Measurements from ENCODE around the gene GSTM5.
"Not testable (repeated sequence)": the region's sequence is repeated elsewhere in the genome, so short reads cannot be mapped to it uniquely, and the experiment has no call there.

The GSTM5 gene

DNA sequence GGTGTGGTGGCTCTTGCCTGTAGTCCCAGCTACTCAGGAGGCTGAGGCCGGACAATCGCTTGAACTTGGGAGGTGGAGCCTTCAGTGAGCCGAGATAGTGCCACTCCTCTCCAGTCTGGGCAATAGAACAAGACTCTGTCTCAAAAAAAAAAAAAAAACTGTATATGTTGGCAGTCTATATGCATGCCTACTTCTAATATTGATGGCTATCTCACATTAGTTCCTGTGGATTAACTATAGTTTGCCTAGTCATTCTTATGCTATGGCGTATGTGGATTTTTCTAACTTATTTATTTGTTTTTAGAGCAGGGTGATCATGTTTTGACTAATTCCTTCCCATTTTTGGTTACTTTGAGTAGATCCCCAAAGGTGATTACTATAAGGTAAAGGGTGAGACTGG is 15.0 kb upstream of the GSTM5 start:
- DNase-seq (ENCODE audit: low read depth in 2 of 2) = no peak

DNA sequence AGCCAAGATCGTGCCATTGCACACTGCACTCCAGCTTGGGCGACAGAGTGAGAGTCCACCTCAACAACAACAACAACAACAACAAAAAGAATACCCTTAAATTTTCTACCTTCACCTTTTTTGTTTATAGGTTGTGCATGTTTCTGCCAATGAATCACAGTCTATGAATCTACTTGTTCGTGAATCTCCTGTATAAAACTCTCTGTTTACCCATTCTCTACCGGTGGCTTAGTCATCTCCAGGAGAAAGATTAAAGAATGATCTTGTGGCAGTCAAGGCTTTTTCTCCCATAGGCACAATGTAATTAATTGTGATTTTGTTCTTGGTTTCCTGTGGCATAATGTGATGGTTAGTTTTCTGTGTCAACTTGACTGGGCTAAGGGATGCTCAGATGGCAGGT is 14.2 kb upstream of the GSTM5 start:
- not testable (repeated sequence) for DNase-seq (ENCODE audit: low read depth in 2 of 2)

DNA sequence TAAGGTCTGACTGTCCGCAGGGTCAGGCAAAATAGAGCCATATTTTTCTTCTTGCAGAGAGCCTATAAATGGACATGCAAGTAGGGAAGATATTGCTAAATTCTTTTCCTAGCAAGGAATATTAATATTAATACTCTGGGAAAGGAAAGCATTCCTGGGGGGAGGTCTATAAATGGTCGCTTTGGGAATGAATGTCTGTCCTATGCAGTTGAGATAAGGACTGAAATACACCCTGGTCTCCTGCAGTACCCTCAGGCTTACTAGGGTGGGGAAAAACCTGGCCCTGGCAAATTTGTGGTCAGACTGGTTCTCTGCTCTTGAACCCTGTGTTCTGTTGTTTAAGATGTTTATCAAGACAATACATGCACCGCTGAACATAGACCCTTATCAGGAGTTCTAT is 9.1 kb upstream of the GSTM5 start:
- not testable (repeated sequence) for DNase-seq (ENCODE audit: low read depth in 2 of 2)

DNA sequence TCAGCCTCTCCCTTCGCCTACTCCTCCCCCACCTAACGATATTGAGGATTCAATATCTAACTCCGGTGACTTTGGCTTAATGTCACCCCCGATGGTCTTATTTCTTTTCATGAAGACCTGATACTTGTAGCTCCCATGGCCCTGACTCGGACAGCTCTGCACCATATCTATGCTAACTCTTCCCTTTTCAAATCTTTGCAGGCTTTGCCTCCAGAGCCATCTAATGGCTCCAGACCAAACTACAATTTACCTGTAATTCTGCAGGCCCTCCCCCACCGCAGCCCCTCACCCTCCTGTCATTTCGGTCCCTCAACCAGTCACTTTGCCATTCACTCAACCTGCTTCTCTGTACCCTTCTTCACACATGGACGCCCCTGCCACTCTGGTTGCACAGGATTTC is 7.9 kb upstream of the GSTM5 start:
- DNase-seq (ENCODE audit: low read depth in 2 of 2) = no peak

DNA sequence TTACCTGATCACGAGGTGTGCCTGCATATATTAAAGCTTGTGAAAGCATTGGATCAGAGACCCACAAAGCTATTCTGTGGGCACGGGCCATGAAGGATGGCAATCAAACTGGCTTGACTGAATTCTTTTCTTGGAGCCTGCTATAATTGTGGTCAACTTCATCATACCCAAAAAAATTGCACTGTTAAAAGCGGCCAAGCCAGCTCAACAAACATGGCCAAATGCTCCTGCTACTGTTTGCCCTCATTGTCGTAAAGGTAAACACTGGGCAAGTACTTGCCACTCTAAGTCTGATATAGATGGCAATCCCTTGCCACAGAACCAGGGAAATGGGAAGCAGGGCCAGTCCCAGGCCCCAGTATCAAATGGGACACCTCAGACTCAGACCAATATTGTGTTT is 6.6 kb upstream of the GSTM5 start:
- no peak for DNase-seq (ENCODE audit: low read depth in 2 of 2)

DNA sequence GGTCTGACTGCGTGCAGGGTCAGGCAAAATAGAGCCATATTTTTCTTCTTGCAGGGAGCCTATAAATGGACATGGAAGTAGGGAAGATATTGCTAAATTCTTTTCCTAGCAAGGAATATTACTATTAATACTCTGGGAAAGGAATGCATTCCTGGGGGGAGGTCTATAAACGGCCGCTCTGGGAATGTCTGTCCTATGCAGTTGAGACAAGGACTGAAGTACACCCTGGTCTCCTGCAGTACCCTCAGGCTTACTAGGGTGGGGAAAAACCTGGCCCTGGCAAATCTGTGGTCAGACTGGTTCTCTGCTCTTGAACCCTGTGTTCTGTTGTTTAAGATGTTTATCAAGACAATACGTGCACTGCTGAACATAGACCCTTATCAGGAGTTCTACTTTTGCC is 3.1 kb upstream of the GSTM5 start:
- not testable (repeated sequence) for DNase-seq (ENCODE audit: low read depth in 2 of 2)

DNA sequence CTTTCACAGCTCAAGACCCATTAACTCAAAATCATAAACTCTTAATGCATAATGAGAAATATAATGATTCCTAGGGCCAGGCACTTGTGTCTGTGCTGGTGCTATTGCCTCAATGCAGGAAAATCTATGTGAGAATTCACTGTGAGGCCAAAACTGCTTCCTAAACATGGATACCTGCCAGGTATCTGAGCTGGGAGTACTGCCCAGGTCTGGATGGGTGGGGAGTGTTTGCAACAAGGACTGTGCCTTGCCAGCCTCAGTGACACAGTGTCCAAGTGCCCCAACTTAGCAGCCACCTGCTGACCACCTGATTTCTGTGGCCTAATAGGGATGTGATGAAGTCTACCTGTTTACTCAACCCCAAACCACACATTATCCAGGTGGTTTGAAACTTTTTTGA is 2.2 kb upstream of the GSTM5 start:
- not testable (repeated sequence) for DNase-seq (ENCODE audit: low read depth in 2 of 2)

DNA sequence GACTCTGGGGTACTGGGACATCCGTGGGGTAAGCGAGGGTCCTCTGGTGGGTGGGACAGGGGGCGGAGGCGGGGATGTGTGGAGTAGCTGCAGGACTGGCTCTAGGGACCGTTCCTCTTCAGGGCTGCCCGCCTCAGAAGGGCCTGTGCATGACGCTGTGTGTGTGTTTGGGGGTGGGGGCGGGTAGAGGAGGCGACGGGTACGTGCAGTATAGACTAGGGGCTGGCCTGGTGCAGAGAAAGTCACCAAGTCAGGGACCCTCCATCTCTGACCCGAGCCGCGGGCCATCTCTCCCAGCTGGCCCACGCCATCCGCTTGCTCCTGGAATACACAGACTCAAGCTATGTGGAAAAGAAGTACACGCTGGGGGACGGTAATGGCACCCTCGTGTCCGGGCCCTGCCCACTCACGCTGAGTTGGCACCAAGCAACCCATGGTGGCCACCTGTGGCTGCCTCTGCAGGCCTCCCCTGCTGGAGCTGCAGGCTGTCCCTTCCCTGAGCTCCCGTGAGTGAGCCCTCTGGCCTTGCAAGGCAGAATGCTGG is 342 bp downstream of the GSTM5 start:
- DNase-seq (ENCODE audit: low read depth in 2 of 2) = no peak

DNA sequence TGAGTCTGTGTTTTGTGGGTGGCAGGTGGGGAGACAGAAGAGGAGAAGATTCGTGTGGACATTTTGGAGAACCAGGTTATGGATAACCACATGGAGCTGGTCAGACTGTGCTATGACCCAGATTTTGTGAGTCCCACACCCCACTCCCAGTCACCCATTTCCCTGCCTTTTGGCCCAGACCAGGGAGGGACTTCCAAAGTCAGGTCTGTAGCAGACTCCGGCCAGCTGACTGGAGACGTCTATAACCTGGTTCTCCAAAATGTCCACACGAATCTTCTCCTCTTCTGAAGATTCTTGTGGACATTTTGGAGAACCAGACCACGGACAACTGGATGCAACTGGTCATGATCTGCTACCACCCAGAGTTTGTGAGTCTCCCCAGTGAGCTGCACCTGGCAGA is 1.6 kb downstream of the GSTM5 start:
- no peak for DNase-seq (ENCODE audit: low read depth in 2 of 2)

DNA sequence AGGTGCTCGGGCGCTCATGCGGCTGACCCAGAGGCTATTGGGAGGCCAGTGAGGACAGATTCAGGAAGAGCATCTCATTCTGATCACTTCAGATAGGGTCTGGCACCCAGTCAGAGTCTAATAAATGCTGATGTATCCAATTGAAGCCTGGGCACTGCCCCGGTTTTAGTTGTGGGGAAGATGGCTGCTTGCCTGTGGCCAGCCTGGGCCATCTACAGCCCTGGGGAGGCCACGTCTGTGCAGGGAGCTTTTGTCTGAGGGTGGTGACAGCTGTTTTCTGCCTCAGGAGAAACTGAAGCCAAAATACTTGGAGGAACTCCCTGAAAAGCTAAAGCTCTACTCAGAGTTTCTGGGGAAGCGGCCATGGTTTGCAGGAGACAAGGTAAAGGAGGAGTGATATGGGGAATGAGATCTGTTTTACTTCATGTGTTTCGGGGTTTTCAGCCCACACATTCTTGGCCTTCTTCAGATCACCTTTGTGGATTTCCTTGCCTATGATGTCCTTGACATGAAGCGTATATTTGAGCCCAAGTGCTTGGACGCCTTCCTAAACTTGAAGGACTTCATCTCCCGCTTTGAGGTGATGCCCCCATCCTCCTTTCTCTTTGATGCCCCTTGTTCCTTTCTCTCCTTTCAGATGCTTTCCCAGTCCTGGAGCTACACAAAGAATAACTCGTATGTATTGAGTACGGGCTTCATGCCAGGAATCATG is 2.8 kb downstream of the GSTM5 start:
- DNase-seq (ENCODE audit: low read depth in 2 of 2) = no peak

DNA sequence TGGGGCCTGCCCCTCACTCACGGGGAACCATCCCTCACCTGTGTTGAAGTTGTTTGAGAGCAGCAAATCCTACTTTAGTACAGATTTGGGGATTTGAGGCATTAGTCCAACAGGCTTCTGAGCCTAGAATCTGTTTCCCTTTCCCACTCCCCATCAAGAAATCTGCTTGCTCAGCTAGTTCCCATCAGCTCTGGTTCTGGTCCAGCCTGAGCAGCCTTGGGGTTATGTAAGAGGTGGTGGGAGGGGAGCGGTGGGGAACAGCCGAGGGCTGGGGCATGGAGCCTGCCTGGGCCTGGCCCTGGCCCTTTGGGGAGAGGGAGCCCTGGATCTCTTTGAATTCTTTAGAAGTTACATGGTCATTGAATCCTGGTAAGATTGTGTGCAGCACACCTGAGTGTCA is 4.1 kb downstream of the GSTM5 start:
- DNase-seq (ENCODE audit: low read depth in 2 of 2) = no peak

DNA sequence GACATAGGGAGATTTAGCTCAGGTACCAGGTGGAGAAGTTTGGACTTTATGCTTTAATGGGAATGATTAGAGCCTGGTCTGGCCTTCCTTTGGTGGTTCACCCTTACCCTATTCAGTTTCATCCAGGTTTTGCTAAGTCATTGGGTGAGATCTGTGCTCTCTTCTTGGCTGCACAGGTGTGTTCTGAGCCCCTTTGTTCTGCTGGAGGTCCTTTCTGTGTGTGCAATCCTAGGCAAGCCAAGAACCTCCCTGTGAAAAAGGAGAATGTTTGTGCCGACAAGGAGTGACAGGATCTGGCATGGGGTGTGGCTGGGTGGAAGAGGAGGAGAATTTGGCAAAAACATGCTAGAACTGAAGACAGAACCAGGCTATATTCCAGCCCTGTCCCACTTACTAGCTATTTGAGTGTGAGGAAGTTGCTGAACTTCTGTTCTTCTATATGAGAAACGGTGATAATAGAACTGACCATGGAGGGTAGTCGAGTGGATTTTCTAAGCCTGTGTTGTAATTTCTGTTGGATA is 4.6 kb downstream of the GSTM5 start:
- DNase-seq (ENCODE audit: low read depth in 2 of 2) = no peak

DNA sequence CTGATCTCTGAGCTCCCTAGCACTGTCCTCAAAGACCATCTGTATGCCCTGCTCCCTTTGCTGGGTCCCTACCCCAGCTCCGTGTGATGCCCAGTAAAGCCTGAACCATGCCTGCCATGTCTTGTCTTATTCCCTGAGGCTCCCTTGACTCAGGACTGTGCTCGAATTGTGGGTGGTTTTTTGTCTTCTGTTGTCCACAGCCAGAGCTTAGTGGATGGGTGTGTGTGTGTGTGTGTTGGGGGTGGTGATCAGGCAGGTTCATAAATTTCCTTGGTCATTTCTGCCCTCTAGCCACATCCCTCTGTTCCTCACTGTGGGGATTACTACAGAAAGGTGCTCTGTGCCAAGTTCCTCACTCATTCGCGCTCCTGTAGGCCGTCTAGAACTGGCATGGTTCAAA is 5.7 kb downstream of the GSTM5 start:
- no peak for DNase-seq (ENCODE audit: low read depth in 2 of 2)

DNA sequence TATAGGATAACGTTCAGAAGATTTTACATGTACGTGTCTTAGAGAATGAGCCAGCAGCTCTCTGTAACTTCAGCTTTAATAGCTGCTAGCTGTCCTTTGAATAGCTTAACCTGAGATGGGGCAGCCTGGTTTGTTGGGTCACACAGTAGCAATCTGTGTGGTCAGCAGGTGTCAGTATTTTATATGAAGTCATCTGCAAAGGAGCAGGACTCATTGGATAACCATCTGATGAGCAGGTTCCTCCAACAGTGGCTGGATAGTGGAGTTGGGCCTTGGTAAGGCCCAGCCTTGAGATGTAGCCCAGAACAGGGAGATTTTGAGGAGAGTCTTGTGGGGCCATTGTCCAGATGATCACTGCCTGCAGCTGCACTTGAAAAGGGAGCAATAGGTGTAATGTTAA is 6.4 kb downstream of the GSTM5 start:
- no peak for DNase-seq (ENCODE audit: low read depth in 2 of 2)

DNA sequence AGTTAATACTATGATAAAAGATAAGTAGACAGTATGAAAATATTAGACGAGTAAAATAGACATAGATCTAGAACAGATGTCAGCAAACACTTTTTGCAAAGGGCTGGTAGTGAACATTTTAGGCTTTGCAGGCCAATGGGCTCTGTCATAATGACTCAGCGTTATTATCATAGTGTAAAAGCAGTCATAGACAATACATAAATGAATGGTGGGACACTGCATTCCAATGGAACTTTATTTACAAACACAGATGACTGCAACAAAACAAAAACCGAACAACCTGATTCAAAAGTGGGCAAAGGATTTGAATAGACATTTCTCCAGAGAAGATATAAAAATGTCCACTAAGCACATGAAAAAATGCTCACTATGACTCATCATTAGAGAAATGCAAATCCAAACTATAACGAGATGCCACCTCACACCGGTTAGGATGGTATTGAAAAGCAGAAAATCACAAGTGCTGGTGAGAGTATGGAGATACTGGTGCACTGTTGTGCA is 7.3 kb downstream of the GSTM5 start:
- no peak for DNase-seq (ENCODE audit: low read depth in 2 of 2)

DNA sequence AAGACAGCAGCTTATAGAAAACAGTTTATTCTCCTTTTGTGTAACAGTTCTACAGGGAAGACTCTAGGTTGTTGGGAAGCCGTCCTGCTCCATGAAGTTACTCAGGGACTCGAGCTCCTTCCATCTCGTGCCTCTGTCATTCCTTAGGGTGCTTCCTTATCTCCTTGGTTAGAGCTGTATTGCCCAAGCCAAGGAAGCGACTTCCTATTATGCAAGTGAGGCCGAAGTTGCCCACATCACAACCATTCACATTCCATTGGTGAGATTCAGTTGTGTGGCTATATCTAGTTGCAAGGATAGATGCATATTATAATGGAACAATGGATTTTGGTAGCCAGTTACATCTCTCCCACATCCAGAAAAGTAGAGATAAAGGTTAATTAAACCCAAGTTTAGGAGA is 9.0 kb downstream of the GSTM5 start:
- DNase-seq (ENCODE audit: low read depth in 2 of 2) = no peak

DNA sequence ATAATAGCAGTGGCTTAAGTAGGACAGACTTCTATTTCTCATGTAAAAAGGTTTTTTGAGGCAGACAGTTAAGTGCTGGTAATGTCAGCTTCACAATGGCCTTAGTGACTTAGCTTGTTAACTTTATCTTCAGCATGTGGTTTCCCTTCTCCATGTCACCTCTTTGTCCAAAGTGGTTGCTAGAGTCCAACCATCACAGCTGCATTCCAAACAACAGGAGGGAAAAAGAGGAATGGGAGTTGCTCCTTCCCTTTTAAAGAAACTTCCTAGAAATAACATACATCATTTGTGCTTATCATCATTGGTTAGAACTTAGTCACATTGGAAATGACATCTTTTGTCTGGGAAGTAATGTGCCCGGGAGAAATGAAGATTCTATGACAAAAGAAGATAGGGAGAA is 9.9 kb downstream of the GSTM5 start:
- DNase-seq (ENCODE audit: low read depth in 2 of 2) = no peak

DNA sequence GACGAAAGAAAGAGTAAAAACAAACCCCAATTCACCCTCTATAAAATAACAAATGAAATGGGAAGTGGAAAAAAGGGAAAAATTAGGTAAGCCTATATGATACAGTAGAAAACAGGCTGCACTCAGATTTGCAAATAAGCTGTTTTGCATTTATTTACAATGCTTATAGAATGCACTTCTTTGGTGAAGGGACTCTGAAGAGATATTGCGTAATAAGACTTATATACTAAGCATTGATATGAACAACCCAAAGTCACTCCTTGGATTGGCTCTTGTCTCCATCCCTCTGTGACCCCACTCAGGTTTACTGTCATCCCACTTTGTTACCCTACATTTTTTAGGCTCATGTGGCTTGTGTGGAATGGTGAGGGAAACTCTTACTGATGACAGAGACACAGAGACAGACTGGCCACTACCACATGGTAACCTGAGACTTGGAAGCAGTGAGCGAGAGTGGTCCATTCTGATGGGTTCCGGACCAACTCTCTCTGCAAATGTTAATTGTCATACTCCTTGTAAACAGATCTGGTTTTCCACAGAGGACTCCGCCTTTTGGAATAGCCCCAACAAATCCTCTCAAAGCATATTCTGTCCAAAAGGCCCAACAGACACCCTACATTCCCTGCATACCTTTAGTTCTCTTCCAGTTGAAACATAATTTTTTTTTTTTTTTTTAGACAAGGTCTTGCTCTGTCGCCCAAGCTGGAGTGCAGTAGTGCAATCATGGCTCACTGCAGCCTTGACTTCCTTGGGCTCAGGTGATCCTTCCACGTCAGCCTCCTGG is 11.0 kb downstream of the GSTM5 start:
- no peak for DNase-seq (ENCODE audit: low read depth in 2 of 2)

DNA sequence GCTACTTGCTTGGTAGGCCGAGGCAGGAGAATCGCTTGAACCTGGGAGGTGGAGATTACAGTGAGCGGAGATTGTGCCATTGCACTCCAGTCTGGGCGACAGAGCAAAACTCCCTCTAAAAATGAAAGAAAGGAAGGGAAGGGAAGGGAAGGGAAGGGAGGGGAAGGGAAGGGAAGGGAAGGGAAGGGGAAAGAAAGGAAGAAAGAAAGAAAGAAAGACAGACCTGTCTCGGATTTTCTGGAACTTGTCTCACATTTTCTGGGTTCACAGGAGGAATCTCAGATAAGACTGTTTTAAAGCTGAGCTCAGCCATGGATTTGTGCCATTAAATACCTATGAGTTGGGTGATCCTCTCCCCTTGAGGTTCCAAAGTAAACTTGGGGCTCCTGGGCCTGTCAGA is 12.9 kb downstream of the GSTM5 start:
- no peak for DNase-seq (ENCODE audit: low read depth in 2 of 2)

DNA sequence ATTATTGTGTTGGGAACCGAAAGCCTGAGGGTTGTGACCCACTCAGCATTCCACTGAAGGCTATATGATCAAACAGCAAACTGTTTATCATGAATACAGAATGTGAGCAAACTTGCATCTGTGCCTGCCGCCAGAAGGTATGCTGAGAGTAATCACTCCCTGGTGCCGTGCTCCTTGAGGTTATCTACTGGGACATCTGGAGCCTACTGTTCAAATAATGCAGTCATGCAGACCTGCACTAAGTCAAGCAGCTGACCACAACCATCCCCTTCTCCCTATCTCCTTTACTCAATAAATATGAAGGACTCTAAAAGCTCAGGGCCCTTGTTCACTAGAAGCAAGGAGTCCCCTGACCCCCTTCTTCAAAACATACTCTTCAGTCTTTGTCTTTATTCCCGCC is 13.5 kb downstream of the GSTM5 start:
- DNase-seq (ENCODE audit: low read depth in 2 of 2) = no peak

DNA sequence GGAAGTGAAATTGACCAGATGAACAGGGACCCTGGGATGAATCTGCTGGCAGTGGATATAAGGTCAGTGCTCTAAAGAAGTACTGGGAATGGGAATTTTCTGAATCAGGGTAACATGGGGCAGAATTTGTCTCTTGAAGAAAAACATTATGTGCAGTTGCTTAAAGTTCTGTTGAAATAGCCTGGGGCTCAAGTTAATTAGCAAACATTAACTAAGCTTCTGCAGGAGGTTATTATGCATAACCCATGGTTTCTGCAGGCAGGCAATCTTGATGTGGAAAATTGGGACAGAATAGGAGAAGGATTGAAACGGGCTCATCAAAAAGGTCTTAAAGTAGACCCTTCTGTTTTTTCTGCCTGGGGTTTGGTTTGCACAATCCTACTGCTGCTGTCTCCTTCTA is 14.0 kb downstream of the GSTM5 start:
- DNase-seq (ENCODE audit: low read depth in 2 of 2) = no peak

DNA sequence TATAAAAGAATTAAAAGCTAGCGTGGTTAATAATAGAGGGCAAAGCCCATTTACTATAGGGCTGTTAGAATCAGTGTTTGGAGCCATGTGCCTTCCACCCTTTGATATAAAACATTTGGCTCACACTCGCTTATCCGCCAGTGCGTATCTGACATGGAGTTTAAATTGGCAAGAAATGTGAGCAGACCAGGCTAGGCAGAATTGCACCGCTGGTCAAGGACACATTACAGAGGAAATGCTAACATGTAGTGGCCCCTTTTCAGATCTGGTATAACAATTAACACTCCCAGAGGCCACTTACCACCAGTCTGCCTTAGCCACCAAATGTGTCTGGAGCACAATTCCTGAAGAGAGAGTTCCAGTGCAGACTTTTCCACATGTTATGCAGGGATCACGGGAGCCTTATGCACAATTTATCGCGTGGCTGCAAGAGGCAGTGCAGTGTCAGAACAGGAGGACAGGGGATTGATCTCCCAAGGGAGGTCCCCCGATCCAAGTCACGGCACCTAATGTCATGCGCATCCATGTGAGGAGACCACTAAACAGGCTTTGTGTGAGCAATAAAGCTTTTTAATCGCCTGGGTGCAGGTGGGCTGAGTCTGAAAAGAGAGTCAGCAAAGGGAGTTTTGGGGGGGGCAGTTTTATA is 14.8 kb downstream of the GSTM5 start:
- no peak for DNase-seq (ENCODE audit: low read depth in 2 of 2)

All from stimulated activated CD8-positive, alpha-beta memory T cell treated with anti-CD3 and anti-CD28 coated beads, Interleukin-15, amount 100 ng/mL, for 4 hours (primary cell).